ENCODE results near the gene TSNAXIP1. TPM values are rescaled to one million over a fixed set of nuclear protein-coding genes. Genes with fewer than 3 reads are reported as not detected.

Gene TSNAXIP1
- total RNA-seq, 1 experiment from 2014 or later: 1.2 TPM

DNA sequence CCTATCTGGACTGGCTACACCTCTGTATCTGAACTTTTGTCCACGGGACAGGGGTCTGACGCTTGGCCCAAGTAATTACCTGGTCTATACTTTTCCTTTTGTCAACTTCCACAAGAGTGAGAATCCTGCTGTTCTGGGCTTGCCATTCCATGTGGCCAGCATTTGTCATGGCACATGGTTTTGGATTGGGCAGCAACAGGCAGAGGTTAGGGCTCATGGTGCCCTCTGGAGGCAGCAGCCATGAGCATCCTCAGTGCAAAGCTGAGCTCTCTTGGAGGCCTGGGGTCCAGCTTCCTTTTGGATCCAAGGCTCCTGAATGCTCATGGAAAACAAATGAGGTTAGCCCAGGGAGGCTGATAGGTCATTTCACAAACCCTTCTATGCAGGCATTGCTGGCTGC, 58.6 kb downstream of the TSNAXIP1 start:
- Histone ChIP-seq H4K20me1 (ENCODE audit: insufficient read depth) (peaks cover 4% of the 10 kb centered on the region; the same call in 1 of the 2 replicates), H3K9me2 (ENCODE audit: insufficient read depth) (no peaks in the 10 kb centered on the region), H3K4me3 (replicated peaks in 1 of 2; ENCODE audit: low read depth in 1 of 2, low read length in 2 of 2) (no peak overlapping the region), H3K27ac (ENCODE audit: low read depth, low read length) (peak overlapping the region; percentile 0; the same call in 1 of the 2 replicates), H2AFZ (ENCODE audit: low read depth, low read length, poor library complexity, severe bottlenecking) (no peak overlapping the region), H3K9ac (ENCODE audit: low read length) (no peak overlapping the region), H3K36me3 (ENCODE audit: control insufficient read depth in 1 of 2, insufficient read depth in 2 of 2, low read length in 2 of 2) (peaks cover 28 to 40% of the 10 kb centered on the region in 2 experiments; a peak in 3 of 4 replicates), H3K79me2 (ENCODE audit: insufficient read depth, low read length) (peaks cover 60% of the 10 kb centered on the region), H3K4me1 (ENCODE audit: control insufficient read depth in 1 of 2, insufficient read depth in 2 of 2, low read length in 2 of 2) (peaks cover 8 to 42% of the 10 kb centered on the region in 2 experiments; a peak in 3 of 4 replicates), H3K27me3 (ENCODE audit: insufficient read depth, low read length) (no peaks in the 10 kb centered on the region), H3K9me3 (ENCODE audit: control insufficient read depth in 1 of 2, insufficient read depth in 1 of 2, low read depth in 1 of 2, low read length in 2 of 2) (no peaks in the 10 kb centered on the region), H3K4me2 (ENCODE audit: low read length) (no peak overlapping the region)
- ChIA-PET RAD21 (ENCODE audit: low non-redundant PET in 1 of 2, low total read pairs in 2 of 2, uncharacterized antibody in 2 of 2, unreplicated experiment in 2 of 2) (interaction anchor here in 1 of 2 experiments (1.0 kb wide), 1 partner anchor 49 kb away, joined by 8 read pairs; no protein-coding TSS in a partner anchor), POLR2A (interaction anchor here (0.7 kb wide), 2 partner anchors 19 to 45 kb away, joined by 3 read pairs; no protein-coding TSS in a partner anchor), CTCF (interaction anchor here (0.7 to 2.1 kb wide), 4 partner anchors 49 to 344 kb away, joined by 3 to 18 read pairs (median 10); no protein-coding TSS in a partner anchor)
- peak; percentile 72 for TF ChIP-seq RAD21 (IDR thresholded peaks at IDR 0.05; ENCODE audit: low read depth)
- TF ChIP-seq POLR2A (IDR thresholded peaks at IDR 0.05; ENCODE audit: borderline replicate concordance, extremely low read depth, insufficient read depth, insufficient read length): no peak
- 0 out of 2 replicates have a peak, but pooled peaks have one; percentile 29 for TF ChIP-seq CBX3 (IDR thresholded peaks at IDR 0.05; ENCODE audit: low read depth)
- TF ChIP-seq CTCF (IDR thresholded peaks at IDR 0.05 in 2 of 3, conservative IDR thresholded peaks at IDR 0.05 in 1 of 3; ENCODE audit: borderline replicate concordance in 1 of 3, insufficient read depth in 1 of 3, low read depth in 2 of 3, low read length in 2 of 3): peak; percentile 55 to 84 (median 59); a peak in 5 of 6 replicates
- TF ChIP-seq, protein P1, sequence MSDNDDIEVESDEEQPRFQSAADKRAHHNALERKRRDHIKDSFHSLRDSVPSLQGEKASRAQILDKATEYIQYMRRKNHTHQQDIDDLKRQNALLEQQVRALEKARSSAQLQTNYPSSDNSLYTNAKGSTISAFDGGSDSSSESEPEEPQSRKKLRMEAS (IDR thresholded peaks at IDR 0.05): peak; percentile 88
- no peak for TF ChIP-seq JUND (IDR thresholded peaks at IDR 0.05)
- no TSS peak for BruUV-seq (replicated peaks)
- DNase-seq (ENCODE audit: low read depth, low spot score) (no peak), ATAC-seq (peak; percentile 90)
- intact Hi-C loops (cut with micrococcal nuclease): loop anchor here (1.0 to 2.0 kb wide), 2 partner anchors 49 to 193 kb away; no protein-coding TSS in a partner anchor

GRCh38 chr16:67868290-67868689, 61.6 kb downstream of the TSNAXIP1 start:
- Histone ChIP-seq H3K4me3 (replicated peaks in 1 of 2; ENCODE audit: low read depth in 1 of 2, low read length in 2 of 2) (no peak overlapping the region), H3K4me2 (ENCODE audit: low read length) (no peak overlapping the region), H4K20me1 (ENCODE audit: insufficient read depth) (no peaks in the 10 kb centered on the region), H2AFZ (ENCODE audit: low read depth, low read length, poor library complexity, severe bottlenecking) (no peak overlapping the region), H3K4me1 (ENCODE audit: control insufficient read depth in 1 of 2, insufficient read depth in 2 of 2, low read length in 2 of 2) (peaks cover 0 to 17% of the 10 kb centered on the region in 2 experiments; a peak in 2 of 4 replicates), H3K27ac (ENCODE audit: low read depth, low read length) (no peak overlapping the region), H3K27me3 (ENCODE audit: insufficient read depth, low read length) (no peaks in the 10 kb centered on the region), H3K9me3 (ENCODE audit: control insufficient read depth in 1 of 2, insufficient read depth in 1 of 2, low read depth in 1 of 2, low read length in 2 of 2) (no peaks in the 10 kb centered on the region), H3K79me2 (ENCODE audit: insufficient read depth, low read length) (peaks cover 35% of the 10 kb centered on the region), H3K9ac (ENCODE audit: low read length) (no peak overlapping the region), H3K36me3 (ENCODE audit: control insufficient read depth in 1 of 2, insufficient read depth in 2 of 2, low read length in 2 of 2) (peaks cover 33 to 38% of the 10 kb centered on the region in 2 experiments; a peak in 3 of 4 replicates), H3K9me2 (ENCODE audit: insufficient read depth) (no peaks in the 10 kb centered on the region)
- no peak for ATAC-seq
- CTCF ChIA-PET: no interaction called here
- intact Hi-C loops (cut with micrococcal nuclease): no loop called here
- POLR2A ChIA-PET: no interaction called here
- RAD21 ChIA-PET (ENCODE audit: low non-redundant PET in 1 of 2, low total read pairs in 2 of 2, uncharacterized antibody in 2 of 2, unreplicated experiment in 2 of 2): no interaction called here
- BruUV-seq (replicated peaks): no TSS peak
- DNase-seq (ENCODE audit: low read depth, low spot score): no peak
- TF ChIP-seq TCF7L2 (IDR thresholded peaks at IDR 0.05; ENCODE audit: borderline replicate concordance, extremely low read depth, insufficient read depth, insufficient read length) (no peak), REST (IDR thresholded peaks at IDR 0.05; ENCODE audit: low read depth) (no peak), CEBPB (IDR thresholded peaks at IDR 0.05; ENCODE audit: low read depth) (no peak), EZH2phosphoT487 (IDR thresholded peaks at IDR 0.05; ENCODE audit: borderline replicate concordance) (no peak), RAD21 (IDR thresholded peaks at IDR 0.05; ENCODE audit: low read depth) (no peak), YY1 (IDR thresholded peaks at IDR 0.05; ENCODE audit: extremely low read depth, insufficient replicate concordance, low read depth, low read length) (no peak), ZNF274 (IDR thresholded peaks at IDR 0.05; ENCODE audit: low read depth, low read length) (no peak), JUND (IDR thresholded peaks at IDR 0.05) (no peak), SRF (IDR thresholded peaks at IDR 0.05; ENCODE audit: low read depth) (no peak)
- TF ChIP-seq, protein P1 (IDR thresholded peaks at IDR 0.05): no peak
